NOMO-1 (cell line): ENCODE data around the gene C11orf91.
"Not testable (repeated sequence)": the region's sequence is repeated elsewhere in the genome, so short reads cannot be mapped to it uniquely, and the experiment has no call there.

Experiments used
- DNase-seq, 2 experiments: peaks; one replicate each; lab custom pipeline; 2025; ENCODE audit not compliant: unreplicated experiment in 2 of 2; lab: John Stamatoyannopoulos, UW

The C11orf91 gene

DNA sequence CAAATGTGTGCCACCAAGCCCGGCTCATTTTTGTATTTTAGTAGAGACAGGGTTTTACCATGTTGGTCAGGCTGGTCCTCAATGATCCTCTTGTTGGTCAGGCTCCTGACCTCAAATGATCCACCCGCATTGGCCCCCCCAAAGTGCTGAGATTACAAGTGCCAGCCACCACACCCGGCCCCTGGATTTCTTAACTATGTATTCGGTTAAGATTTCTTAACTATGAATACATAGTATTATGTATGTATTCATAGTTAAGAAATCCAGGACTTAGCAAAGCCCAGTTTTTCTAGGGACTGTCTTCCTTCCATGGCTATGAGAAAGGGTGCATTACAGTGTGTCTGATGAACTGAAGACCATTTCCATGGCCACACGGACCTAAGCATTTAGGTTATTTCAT lies 1.7 kb downstream of the C11orf91 start:
- DNase-seq: no peak

GRCh38 chr11:33697997-33698396 lies 2.6 kb downstream of the C11orf91 start:
- no peak for DNase-seq

GRCh38 chr11:33696931-33697638 lies 3.5 kb downstream of the C11orf91 start:
- DNase-seq: no peak

DNA sequence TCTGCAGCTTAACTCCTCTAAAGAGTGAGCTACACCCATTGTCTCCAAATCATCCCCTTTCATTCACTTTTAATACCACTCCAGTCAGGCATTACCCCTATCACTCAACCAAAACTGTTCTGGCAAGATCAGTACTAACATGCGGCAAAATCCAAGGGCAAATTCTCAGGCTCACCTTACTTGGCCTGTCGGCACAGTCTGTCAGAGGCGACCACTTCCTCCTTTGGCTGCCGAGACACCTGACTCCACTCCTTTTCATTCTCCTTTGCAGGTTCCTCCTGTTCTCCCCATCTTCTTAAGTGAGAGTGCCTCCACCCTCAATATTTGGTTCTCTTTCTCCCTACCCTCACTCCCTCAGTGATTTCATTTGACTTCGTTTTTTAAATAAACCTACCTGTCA lies 4.2 kb downstream of the C11orf91 start:
- no peak for DNase-seq

- no peak for DNase-seq
These were observed 5.5 kb downstream of the C11orf91 start for GRCh38 chr11:33695051-33695566.

DNA sequence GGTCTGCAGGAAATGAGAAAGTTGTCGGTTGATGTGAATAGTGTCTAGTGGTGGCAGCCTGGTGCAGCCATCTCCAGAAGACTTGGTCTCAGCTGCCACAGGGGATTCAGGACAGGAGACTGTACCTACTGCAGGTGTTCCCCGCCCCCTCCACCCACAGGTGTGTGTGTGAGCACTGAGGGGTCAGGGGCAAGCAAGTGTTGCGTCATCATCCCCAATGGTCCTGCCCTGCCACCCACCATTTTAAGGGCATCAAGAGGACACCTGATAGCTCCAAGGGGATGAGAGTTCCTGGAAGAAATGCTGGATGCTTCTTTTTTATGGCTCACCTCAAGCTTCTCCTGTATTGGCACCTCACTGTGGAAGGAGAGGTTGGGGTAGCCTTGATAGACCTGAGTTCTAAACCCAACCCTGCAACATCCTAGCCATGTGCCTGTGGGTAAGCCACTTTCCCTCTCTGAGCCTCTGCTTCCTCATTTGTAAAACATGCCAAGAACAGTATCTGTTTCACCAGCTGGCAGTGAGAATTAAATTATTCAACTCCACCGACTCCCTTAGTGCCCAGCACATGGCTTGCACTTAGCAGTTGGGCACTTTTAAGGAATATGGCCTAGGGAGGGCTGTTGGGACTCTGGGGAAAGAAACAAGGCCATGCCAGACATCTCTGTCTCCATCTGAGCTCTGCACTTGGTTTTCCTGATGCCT lies 6.1 kb downstream of the C11orf91 start:
- DNase-seq: peak in 1 of 2 experiments; percentile 8

DNA sequence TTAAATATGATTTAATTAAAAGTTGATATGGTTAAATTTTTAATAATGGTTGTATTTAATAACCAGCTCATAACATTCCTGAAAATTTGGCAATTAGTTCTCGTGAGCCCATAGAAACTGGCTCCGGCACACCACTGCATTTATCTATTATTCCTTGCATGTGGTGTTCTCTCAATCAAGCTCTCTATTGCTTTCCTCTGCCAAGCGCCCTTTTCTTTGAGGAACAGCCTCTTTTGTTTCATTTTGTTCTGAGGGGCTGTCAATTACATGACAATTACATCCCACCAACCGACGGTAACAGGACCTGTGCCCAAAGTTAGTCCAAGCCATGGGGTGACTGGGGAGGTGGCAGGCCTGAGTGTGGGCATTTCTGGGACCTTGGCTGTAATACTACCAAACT lies 8.1 kb downstream of the C11orf91 start:
- no peak for DNase-seq

DNA sequence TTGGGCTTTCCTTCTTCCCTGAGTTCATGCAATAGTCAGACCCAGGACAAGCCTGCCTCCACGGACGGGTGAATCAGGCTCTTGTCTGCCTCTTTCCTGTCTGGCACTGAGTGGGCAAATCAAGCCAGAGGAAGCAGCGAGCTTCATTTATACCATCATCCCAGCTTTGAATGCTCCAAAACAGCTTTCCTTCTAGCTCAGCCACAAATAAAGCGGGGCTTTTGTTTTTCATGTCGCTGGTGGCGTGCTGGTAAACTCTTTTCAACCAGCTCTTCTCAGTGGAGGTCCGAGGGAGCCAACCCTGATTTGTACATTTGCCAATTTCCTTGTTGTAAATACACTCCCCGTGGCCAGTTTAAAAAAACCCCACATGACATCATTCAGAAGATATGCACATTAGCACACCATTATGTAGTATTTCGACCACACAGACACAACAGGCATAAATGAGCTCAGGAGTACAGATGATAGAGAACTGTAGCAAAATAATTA lies 8.6 kb downstream of the C11orf91 start:
- DNase-seq: no peak

DNA sequence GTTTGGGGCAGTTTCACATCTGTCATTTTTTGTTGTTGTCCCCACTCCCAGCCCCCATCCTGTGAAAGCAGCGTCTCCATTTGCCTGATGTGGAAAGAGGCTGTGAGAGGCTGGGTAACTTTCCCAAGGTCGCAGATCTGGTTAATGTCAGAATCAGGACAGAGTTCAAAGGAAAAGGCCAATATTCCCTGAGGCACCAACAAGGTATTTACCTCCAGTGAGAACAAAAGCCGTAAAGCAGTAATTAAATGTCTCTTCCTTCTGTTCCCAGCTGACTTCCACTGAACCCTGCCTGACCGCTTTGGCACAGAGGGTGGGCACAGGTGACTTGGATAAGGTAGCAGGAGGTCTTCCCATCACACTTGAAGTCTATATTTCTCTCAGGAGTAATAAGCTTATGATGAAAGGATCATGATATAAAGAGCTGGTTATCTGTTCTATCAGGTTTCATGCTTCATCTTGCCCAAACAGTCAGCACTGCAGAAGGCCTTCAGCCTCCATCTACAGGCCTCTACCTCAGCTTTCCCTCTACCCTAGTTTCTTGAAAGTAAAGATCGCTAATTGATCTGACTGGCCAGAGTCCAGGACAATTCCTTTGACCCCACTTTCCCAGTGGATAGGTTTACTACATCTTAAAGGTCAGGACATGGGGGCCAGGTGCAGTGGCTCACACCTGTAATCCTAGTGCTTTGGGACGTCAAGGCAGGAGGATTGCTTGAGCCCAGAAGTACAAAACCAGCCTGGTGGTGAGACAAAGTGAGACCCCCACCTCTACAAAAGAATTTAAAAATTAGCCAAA lies 9.4 kb downstream of the C11orf91 start:
- DNase-seq: no peak

GRCh38 chr11:33690290-33691065 lies 10.1 kb downstream of the C11orf91 start:
- no peak for DNase-seq

DNA sequence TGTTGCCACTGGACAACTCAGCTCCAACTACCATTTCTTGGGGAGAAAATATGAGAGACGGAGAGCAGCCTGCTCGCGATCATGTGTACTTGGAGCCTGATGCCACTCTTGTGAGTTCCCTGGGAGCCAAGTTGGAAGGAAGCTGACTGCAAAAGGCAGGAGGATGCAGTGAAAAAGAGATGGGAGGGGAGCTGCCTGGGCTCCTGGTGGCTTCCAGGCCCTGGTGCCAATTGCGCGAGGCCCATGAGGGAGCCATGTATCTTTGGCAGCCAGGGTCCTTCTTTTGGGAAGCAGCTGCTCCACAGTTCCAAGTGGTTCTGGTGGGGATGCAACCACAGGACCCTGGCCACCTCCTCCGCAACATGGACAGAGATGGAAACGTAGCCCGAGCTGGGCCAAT lies 11.1 kb downstream of the C11orf91 start:
- no peak for DNase-seq

GRCh38 chr11:33689085-33689484 lies 11.5 kb downstream of the C11orf91 start:
- DNase-seq: no peak

GRCh38 chr11:33687733-33688479 lies 12.7 kb downstream of the C11orf91 start:
- DNase-seq: peak in 1 of 2 experiments; percentile 19

- no peak for DNase-seq
These were observed 15.5 kb downstream of the C11orf91 start for GRCh38 chr11:33685082-33685481.

DNA sequence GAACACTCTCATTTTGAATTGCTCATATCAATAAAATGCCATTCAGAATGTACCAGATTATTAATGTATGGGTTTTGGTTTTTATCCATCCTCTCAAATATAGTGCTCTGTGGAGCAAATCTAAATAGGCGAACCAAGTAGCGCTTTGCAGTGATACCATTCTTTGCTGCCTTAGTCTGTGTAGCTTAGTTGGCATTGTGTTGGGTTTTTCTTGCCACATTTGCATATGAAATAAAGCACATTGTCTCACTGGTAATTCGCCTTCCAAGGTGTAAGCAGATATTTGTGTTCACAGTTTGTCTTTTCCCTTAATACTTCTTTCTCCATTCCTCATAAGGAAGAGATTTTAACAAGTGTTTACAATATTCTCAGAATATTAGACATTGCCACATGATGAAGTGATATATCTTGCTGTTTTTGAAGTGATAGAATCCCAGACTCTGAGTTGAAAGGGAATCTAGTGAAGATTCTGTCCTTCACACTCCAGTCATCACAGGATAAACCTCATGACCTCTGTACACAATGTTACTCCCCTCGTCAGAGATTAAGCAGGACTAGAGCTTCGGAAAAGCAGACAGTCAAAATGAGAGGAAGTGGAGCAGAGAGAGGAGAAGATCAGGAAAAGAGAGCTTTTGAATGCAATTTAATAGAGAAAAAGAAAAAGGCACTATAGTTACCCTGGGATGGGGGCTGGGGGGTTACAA lies 16.5 kb downstream of the C11orf91 start:
- no peak for DNase-seq

GRCh38 chr11:33682446-33682845 lies 18.2 kb downstream of the C11orf91 start:
- DNase-seq: no peak

DNA sequence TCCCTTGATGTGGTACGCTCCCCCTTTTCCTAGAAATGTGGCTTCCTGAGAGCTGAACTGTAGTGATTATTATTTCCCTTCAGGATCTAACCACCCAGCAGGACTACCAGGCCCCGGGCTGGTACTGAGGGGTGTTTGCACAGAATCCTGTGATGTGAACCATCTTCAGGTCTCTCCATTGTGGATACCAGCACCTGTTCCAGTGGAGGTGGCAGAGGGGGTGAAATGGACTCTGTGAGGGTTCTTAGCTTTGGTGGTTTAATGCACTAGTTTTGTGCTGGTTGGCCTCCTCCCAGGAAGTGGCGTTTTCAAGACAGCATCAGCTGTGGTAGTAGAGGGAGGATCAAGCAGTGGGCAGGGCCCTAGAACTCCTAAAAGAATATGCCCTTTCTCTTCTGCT lies 18.6 kb downstream of the C11orf91 start:
- DNase-seq: no peak

DNA sequence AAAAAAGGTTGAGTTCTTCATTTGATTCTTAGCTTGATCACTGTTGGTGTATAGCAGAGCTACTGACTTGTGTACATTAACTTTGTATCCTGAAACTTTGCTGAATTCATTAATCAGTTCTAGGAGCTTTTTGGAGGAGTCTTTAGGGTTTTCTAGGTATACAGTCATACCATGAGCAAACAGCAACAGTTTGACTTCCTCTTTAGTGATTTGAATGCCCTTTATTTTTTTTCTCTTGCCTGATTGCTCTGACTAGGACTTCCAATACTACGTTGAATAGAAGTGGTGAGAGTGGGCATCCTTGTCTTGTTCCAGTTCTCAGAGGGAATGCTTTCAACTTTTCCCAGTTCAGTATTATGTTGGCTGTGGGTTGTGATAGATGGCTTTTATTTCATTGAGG lies 22.0 kb downstream of the C11orf91 start:
- not testable (repeated sequence) for DNase-seq
